H7 (cell line): Measurements from ENCODE around the gene NUP160. TPM values are rescaled to one million over a fixed set of nuclear protein-coding genes. Genes with fewer than 3 reads are reported as not detected.
"Not testable (repeated sequence)": the region's sequence is repeated elsewhere in the genome, so short reads cannot be mapped to it uniquely, and the experiment has no call there.

Experiments
- DNase-seq: peaks from one replicate; pipeline ENCODE4 v3.0.0; 2012
- H3K27me3 ChIP-seq: 2 replicates; pipeline ENCODE4 v1.6.0; 2011; ENCODE audit warnings: mild to moderate bottlenecking, low read length; ENCODE audit not compliant: control insufficient read depth, insufficient read depth
- H3K36me3 ChIP-seq: replicated peaks from 2 replicates; pipeline ENCODE4 v1.5.1; 2011; ENCODE audit warnings: low read length; ENCODE audit not compliant: control insufficient read depth, insufficient read depth
- H3K4me3 ChIP-seq: 2 replicates; pipeline ENCODE4 v1.5.1; 2011; ENCODE audit warnings: low read depth, mild to moderate bottlenecking, control low read depth, low read length, moderate library complexity; ENCODE audit not compliant: insufficient read depth
- total RNA-seq: library from RNA; depleted of rRNA; stranded (reverse); fragments of >200 nt; shearing (Covaris generic); gene quantifications from 2 replicates; pipeline ENCODE4 v1.2.3, GENCODE V29; 2014

NUP160 gene
- total RNA-seq, 1 experiment from 2014 or later: 48.0 TPM

DNA sequence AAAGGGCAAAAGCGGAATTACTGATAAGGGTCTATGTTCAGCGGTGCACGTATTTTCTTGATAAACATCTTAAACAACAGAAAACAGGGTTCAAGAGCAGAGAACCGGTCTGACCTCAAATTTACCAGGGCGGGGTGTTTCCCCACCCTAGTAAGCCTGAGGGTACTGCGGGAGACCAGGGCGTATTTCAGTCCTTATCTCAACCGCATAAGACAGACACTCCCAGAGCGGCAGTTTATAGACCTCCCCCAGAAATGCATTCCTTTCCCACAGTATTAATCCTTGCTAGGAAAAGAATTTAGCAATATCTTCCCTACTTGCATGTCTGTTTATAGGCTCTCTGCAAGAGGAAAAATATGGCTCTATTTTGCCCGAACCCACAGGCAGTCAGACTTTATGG lies 27.7 kb upstream of the NUP160 start:
- not testable (repeated sequence) for DNase-seq

DNA sequence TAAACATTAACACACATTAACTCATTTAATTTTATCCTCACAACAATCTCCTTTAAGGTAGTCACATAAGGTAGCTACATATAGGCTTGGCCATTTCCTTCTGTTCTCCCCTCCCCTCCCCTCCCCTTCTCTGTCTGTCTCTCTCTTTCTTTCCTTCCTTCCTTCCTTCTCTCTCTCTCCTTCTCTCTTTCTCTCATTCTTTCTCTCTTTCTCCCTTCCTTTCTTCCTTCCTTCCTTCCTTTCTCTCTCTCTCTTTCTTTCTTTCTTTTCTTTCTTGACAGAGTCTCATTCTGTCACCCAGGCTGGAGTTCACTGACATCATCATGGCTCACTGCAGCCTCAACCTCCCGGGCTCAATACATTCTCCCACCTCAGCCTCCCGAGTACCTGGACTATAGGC lies 22.3 kb upstream of the NUP160 start:
- Histone ChIP-seq H3K27me3 (no peaks in the 10 kb centered on the region), H3K36me3 (no peaks in the 10 kb centered on the region), H3K4me3 (no peak overlapping the region)
- DNase-seq: no peak

More for the DNA sequence above, 27.7 kb upstream of the NUP160 start:
- not testable (repeated sequence) for H3K4me3 ChIP-seq, H3K27me3 ChIP-seq, H3K36me3 ChIP-seq

DNA sequence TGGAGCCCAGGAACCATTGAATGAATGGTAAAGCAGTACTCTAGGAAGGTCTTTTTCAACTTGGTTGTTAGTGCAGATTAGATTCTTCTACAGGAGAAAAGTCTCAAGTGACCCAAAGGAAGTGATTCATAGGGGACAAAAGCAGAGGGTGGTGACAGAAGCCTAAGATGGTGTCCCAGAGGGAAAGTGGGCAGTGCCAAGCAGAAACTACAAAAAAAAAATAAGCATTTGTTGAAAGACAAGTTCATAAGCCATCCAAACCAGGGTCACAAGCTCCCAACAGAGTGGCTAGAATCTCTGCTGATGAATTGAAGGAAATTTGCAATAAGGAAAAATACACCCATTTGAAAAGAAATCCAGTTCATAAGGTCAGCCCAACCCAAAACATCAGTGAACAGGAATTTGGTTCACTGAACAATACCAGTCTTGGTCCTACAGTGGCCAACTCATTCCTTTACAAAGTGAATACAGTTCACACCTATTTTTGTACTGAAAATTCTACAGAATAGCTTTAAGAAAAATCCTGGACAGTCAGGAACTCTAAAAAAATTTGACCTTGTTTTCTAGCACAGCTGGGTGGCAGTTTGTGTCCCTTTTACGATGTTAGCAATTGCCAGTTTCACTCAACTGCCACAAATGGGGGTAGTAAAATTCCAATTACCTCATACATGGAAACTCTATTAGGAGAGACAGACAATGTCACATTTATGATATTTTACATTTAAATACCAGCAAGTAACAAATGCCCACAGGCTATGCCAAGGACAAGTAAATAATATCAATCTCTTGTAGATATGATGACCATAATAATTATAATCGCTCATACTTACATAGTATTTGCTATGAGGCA lies 21.6 kb upstream of the NUP160 start:
- no peak for DNase-seq
- H3K27me3 ChIP-seq: no peaks in the 10 kb centered on the region
- no peaks in the 10 kb centered on the region for H3K36me3 ChIP-seq
- no peak overlapping the region for H3K4me3 ChIP-seq

- no peak for DNase-seq
- Histone ChIP-seq H3K27me3 (no peaks in the 10 kb centered on the region), H3K36me3 (no peaks in the 10 kb centered on the region), H3K4me3 (no peak overlapping the region)
Measured at GRCh38 chr11:47867823-47868222, 19.7 kb upstream of the NUP160 start.

GRCh38 chr11:47866892-47867291 lies 18.7 kb upstream of the NUP160 start:
- H3K4me3 ChIP-seq, H3K36me3 ChIP-seq, DNase-seq: not testable (repeated sequence)

DNA sequence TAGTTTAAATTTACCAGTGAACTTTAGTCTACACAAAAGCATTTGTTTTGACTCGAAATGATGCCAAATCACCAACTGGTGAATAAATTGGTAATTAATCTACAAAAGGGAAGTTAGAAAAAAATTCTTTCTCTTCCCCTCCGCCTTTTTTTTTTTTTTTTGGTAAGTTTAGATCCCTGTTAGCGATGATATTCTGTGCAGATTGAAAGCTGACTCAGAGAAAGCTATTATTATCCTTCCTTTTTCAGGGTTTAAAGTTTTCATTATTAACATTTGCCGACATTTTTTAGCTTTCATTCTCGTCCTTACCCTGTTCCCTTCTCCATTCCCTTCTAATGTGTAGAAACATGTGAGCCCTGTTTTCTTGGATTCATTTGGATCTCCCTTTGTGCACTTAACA lies 16.8 kb upstream of the NUP160 start:
- H3K36me3 ChIP-seq: no peaks in the 10 kb centered on the region
- H3K27me3 ChIP-seq: no peaks in the 10 kb centered on the region
- no peak for DNase-seq
- no peak overlapping the region for H3K4me3 ChIP-seq

More at GRCh38 chr11:47866892-47867291, 18.7 kb upstream of the NUP160 start:
- H3K27me3 ChIP-seq: not testable (repeated sequence)

DNA sequence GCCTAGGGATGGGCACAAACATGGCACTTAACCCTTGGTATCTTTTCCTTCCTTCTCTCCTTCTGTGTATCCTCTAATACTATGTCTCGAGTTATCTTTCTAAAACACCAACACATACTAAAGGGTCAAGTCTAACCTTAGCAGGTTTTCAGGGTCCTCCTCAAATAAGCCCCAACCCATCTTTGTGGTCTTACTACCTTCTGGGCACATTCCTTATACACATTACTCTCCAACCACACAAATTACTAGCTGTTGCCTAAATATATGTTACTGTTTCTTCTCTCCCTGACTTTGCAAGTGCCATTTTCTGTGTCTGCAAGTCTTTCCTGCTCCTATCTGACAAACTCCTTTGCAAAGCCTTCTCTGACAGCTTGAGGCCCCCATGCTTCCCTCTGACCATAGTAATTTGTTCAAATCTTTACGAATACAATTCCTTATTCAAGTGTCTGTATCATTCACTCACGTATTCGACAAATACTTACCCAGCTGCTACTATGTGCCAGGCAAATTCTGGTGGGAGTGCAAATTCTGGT lies 15.8 kb upstream of the NUP160 start:
- H3K4me3 ChIP-seq: no peak overlapping the region
- no peak for DNase-seq
- H3K27me3 ChIP-seq: no peaks in the 10 kb centered on the region
- no peaks in the 10 kb centered on the region for H3K36me3 ChIP-seq

- no peak for DNase-seq
- H3K4me3 ChIP-seq: no peak overlapping the region
- H3K27me3 ChIP-seq: no peaks in the 10 kb centered on the region
- H3K36me3 ChIP-seq: no peaks in the 10 kb centered on the region
Measured at GRCh38 chr11:47863189-47863897, 15.2 kb upstream of the NUP160 start.

DNA sequence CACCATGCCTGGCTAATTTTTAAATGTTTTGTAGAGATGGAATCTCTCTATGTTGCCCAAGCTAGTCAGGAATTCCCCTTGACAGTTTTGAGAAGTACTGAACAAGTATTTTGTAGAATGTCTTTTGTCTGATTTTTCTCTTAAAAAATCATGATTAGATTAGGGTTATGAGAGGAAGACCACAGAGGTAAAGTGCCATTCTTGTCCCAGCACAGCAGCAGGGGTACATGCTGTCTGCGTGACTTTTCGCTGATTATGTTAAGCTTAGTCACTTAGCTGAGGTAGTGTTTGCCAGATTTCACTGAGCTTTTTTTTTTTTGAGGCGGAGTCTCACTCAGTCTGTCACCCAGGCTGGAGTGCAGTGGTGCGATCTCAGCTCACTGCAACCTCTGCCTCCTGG lies 13.6 kb upstream of the NUP160 start:
- no peak for DNase-seq
- Histone ChIP-seq H3K36me3 (no peaks in the 10 kb centered on the region), H3K4me3 (no peak overlapping the region), H3K27me3 (no peaks in the 10 kb centered on the region)

DNA sequence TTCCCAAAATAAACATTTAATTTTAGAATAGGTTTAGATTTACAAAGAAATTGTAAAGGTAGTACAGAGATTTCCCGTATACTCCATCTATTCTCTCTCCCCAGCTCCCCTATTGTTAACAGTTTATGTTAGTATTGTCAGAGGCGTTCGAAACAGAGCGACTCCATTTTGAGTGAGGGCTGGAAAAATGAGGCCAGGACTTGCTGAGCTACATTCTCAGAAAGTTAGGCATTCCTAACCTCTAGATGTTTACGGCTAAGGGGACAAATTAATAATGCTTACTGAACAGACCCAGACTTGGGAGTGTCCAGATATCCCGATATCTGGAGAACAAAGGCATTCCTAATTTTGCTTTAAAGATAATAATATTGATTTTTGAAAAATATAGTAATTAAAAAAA lies 12.4 kb upstream of the NUP160 start:
- H3K4me3 ChIP-seq: no peak overlapping the region
- H3K36me3 ChIP-seq: no peaks in the 10 kb centered on the region
- H3K27me3 ChIP-seq: no peaks in the 10 kb centered on the region
- DNase-seq: no peak

- Histone ChIP-seq H3K36me3 (no peaks in the 10 kb centered on the region), H3K27me3 (no peaks in the 10 kb centered on the region), H3K4me3 (no peak overlapping the region)
- no peak for DNase-seq
Measured at GRCh38 chr11:47857892-47858543, 9.9 kb upstream of the NUP160 start.

DNA sequence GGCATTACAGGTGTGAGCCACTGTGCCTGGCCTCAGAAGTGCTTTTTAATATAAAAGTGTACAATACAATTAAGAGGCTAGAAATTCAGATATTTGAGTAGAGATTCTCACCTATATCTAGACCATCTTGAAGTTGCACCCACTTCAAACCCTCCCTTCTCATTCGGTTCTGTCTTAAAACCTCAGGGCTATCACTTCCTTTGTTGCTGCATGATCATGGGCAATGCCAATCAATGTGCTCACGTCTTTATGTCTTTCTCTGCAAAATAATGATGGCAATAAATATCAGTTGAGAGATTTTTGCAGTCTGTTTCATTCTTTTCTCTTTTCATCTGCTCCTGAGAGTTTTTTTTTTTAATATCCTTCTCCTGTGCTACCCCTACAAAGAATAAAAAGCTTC lies 9.3 kb upstream of the NUP160 start:
- Histone ChIP-seq H3K36me3 (no peaks in the 10 kb centered on the region), H3K4me3 (no peak overlapping the region), H3K27me3 (no peaks in the 10 kb centered on the region)
- no peak for DNase-seq

DNA sequence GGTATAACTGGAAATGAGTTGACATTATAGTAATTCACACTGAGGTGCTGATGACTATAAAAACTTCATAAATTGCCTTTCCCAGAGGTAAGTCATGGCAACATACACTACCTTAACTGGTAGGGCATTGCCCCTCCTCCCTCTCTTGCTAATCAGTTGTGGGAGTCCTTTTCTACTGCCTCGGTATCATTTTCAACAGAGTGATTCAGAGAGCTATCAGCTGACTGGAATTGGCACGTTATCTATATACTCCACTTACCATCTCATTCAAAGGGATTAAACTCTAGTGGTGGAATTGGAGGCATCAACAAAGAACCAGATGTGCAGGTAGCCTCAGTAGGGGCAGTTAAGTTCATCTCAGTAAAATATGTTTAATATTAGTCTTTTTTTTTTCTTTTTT lies 8.0 kb upstream of the NUP160 start:
- Histone ChIP-seq H3K36me3 (no peaks in the 10 kb centered on the region), H3K4me3 (no peak overlapping the region), H3K27me3 (no peaks in the 10 kb centered on the region)
- no peak for DNase-seq

GRCh38 chr11:47854667-47855066 lies 6.5 kb upstream of the NUP160 start:
- no peak overlapping the region for H3K4me3 ChIP-seq
- no peak for DNase-seq
- no peaks in the 10 kb centered on the region for H3K36me3 ChIP-seq
- no peaks in the 10 kb centered on the region for H3K27me3 ChIP-seq

GRCh38 chr11:47852053-47852452 lies 3.9 kb upstream of the NUP160 start:
- H3K36me3 ChIP-seq: peaks cover under 1% of the 10 kb centered on the region
- H3K27me3 ChIP-seq: no peaks in the 10 kb centered on the region
- DNase-seq: no peak
- H3K4me3 ChIP-seq: no peak overlapping the region
